D721Med (cell line): ENCODE measurements around the gene SLC26A3.

ENCODE experiments used
- DNase-seq: peaks from one replicate; pipeline ENCODE4 v3.0.0; 2011; ENCODE audit warnings: low spot score; ENCODE audit not compliant: insufficient read length
- FAIRE-seq: peaks from 2 replicates; lab custom pipeline; 2011; peaks lifted over from hg19 to GRCh38; lab: Jason Lieb, UNC
- CTCF ChIP-seq: IDR thresholded peaks from 2 replicates; pipeline ENCODE4 v1.5.1; 2012; ENCODE audit warnings: mild to moderate bottlenecking, control low read depth; ENCODE audit not compliant: insufficient read depth; ENCODE audit errors: missing control alignments

Gene SLC26A3

GRCh38 chr7:107842213-107842612, 39.2 kb upstream of the SLC26A3 start:
- FAIRE-seq = no peak
- DNase-seq = no peak
- no peak for TF ChIP-seq CTCF

- no peak for DNase-seq
- no peak for FAIRE-seq
- no peak for TF ChIP-seq CTCF
Observed at GRCh38 chr7:107838816-107839565, 36.0 kb upstream of the SLC26A3 start.

GRCh38 chr7:107838024-107838601, 35.1 kb upstream of the SLC26A3 start:
- no peak for DNase-seq
- no peak for TF ChIP-seq CTCF

GRCh38 chr7:107837145-107837512, 34.1 kb upstream of the SLC26A3 start:
- no peak for DNase-seq
- FAIRE-seq = no peak
- TF ChIP-seq CTCF = no peak

More at GRCh38 chr7:107838024-107838601, 35.1 kb upstream of the SLC26A3 start:
- no peak for FAIRE-seq

- TF ChIP-seq CTCF = no peak
- DNase-seq (no peak), FAIRE-seq (no peak)
Observed at GRCh38 chr7:107836237-107837144, 33.5 kb upstream of the SLC26A3 start.

- FAIRE-seq (no peak), DNase-seq (no peak)
- TF ChIP-seq CTCF = no peak
Observed at GRCh38 chr7:107834401-107834800, 31.4 kb upstream of the SLC26A3 start.
